ENCODE data around the gene ADD2.

The ADD2 gene

DNA sequence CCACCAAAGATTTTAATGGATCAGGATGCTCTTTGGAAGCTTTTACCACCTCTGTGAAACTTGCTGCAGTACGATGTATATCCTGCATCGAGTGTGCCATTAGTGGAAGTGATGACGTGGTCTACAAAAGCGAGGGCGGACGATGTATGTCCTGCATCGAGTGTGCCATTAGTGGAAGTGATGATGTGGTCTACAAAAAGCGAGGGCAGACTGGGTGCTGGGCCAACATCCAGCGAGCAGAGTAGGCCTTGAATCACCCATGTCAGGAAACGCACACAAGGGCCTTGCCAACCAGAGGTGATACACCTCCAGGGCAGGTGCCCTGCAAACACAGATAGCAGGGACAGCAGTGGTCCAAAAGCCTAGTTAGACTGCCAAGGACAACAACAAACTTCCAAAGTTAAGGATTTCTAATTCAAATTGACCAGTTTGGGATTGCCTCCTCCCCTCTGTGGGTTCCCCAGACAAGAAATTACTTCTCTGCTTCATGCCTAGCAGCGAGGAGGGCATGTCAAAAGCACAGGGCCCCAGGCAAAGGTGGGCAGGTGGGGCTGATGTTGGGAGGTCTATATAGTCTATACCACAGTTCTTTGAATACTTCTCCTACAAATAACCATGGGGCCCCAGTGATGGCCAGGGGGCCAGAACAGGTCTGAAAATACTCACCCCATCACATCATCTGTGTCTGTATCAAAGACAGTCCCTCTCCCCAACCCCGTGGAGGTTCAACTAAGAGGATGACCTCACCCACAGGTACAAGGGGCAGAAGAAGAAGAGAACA, 70.2 kb downstream of the ADD2 start:
- no peak for DNase-seq

- no peak for DNase-seq
These were observed 71.9 kb downstream of the ADD2 start for GRCh38 chr2:70696142-70696541.

GRCh38 chr2:70692256-70692655, 75.7 kb downstream of the ADD2 start:
- no peak for DNase-seq

GRCh38 chr2:70691497-70692140, 76.4 kb downstream of the ADD2 start:
- no peak for DNase-seq

GRCh38 chr2:70690846-70691245, 77.2 kb downstream of the ADD2 start:
- no peak for DNase-seq

- no peak for DNase-seq
These were observed 79.6 kb downstream of the ADD2 start for GRCh38 chr2:70688427-70688826.

GRCh38 chr2:70687461-70687795, 80.6 kb downstream of the ADD2 start:
- DNase-seq = no peak

DNA sequence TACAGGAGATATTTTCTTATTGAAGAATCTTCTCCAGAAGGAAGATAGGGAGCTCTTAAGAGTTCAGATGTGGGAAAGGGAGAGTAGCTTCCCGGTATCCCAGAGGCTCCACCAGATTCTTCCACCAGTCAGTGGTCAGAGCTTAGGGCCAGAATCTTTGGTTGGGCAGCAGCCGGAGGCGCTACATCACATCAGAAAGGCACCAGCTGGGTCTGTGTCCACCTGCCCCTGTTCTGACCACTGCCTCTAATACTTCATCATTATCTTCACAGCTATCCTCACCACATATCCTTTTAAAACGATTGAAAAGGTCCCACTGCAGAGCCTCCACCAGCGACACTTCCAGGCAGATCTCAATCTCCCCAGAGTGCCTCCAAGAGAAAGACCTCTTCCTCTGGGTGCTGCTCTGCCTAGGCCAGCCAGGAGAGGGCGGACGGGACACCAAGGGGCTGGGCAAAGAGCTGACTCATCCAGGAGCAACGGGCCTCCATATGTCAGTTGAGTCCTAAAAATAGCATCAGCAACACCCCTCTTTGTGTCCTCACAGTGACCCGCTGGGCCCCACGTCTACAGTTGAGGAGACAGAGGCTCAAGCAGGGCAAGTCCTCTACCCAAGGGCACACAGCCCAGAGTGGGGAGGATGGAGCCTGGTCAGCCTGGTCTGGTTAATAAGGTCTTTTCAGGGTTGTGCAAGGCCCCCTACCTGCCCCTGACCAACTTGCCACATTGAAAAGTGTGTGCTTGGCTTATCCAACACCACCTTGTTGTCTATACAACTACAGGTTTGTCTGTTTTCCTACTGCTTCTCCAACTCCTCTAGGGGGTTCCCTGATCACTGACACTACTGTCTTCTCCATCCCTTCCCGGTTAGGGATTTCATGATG, 81.2 kb downstream of the ADD2 start:
- DNase-seq = peak; percentile 48

DNA sequence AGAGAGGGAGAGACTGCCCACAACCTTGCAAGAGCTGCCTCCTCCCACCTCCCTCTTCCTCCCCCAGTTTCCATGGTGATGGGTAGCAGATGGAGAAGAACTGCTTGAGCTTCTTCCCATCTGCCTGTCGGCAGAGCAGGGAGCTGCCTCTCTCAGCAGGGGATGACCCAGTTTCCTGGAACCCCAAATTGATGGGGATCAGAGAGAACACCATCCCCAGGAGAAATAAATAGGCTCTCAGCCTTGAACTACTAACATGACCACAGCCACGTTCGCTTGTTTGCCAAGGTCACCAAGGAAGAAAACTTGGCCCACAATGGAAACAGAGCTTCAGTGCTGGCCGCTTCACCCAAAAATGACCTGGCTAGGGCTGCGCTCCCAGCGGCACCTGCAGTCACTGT, 82.2 kb downstream of the ADD2 start:
- no peak for DNase-seq

- no peak for DNase-seq
These were observed 83.0 kb downstream of the ADD2 start for GRCh38 chr2:70684846-70685622.

DNA sequence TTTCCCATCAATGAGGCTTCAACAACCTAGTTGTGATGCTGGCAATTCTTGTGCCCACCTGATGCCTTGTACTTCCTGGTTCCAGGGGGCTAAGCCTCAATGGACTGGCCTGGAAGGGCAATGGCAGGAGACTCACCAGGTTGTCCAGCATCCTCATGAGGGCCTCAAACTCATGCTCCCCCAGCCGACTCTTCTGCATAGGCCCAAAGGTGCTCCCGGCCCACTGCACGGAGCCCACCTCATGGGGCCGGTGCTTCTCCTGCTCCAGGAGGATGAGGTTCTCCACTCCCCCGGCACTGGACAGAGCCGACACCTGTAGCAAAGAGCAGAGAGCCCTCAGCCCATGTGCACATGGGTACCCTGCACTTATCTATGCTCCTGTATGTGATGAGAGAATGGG, 84.5 kb downstream of the ADD2 start:
- DNase-seq = no peak

- DNase-seq = no peak
These were observed 87.3 kb downstream of the ADD2 start for GRCh38 chr2:70680735-70681134.

DNA sequence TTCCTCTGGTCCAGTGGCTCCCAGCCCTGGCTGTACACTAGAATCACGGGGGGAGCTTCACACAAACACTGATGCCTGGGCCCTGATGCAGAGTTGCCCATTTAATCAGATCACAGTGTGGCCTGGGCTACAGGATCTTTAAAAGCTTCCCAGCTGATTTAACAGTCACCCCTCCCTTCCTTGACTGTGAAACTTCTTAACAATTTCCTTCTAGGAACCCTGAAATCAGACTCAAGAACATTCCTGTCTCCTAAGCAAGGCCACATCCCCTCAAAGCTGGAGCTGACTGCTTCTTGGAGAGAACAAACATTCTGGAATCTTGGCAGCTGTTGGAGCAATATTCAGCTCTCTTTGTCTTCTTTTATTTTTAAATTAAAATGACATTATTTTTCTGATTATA, 88.7 kb downstream of the ADD2 start:
- no peak for DNase-seq

DNA sequence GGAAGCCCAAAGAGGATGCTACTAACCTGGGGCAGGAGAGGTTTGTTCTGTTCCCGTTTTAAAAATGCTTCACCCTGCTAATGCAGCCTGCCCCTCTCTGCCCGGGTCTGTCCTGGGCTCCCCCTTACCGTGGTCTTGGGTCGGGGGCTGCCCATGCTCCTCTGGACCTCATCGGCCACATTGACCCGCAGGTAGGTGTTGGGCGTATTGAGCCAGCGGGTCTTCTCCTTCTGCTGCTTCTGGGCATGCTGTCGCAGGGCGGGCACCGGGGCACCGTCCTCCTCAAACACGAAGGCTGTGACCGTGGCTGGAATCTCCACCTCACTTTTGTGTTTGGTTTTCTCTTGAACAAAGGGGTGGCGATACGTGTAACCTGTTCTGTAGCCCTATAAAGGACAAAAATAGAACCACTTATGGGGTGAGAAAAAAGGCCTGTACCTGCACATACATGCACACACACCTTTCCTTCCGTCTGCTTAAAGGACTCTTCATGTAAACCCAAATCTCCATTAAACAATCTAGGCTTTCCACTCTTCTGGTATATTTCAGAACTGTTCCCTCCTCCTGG, 89.3 kb downstream of the ADD2 start:
- no peak for DNase-seq

DNA sequence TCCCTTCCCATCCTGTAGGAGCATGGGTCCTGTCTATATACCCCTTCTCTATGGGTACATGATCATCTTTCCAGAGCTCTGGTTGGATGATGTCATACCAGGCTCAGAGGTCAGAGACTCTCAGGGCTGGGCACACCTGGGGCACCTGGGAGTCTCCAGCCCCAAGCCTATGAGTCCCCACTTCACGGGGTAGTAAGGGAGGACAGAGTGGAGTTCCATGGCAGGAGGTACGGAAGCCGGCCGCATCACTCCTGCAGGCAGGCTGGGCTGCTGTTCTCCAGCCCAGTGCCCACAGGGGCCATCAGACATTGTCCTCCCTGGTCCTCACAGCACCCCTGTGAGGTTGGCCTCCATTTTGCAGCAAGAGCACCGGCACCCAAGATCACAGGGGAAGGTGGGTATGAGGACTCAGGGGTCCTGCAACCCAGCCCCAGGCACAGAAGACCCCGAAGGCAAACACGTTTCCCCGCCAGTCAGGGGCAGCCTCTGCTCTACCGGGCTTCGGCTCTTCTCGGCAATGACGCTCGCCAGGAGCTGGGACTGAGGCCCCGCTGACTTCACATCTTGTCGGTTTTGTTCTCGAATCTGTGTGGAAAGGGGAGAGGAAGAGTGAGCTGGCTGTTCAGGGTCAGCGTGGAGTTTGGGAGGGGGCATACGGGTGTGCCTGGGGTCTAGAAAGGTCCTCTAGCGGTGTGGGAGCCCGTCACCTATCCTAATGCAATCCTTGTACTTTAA, 91.5 kb downstream of the ADD2 start:
- DNase-seq = no peak

GRCh38 chr2:70675862-70676261, 92.1 kb downstream of the ADD2 start:
- no peak for DNase-seq

DNA sequence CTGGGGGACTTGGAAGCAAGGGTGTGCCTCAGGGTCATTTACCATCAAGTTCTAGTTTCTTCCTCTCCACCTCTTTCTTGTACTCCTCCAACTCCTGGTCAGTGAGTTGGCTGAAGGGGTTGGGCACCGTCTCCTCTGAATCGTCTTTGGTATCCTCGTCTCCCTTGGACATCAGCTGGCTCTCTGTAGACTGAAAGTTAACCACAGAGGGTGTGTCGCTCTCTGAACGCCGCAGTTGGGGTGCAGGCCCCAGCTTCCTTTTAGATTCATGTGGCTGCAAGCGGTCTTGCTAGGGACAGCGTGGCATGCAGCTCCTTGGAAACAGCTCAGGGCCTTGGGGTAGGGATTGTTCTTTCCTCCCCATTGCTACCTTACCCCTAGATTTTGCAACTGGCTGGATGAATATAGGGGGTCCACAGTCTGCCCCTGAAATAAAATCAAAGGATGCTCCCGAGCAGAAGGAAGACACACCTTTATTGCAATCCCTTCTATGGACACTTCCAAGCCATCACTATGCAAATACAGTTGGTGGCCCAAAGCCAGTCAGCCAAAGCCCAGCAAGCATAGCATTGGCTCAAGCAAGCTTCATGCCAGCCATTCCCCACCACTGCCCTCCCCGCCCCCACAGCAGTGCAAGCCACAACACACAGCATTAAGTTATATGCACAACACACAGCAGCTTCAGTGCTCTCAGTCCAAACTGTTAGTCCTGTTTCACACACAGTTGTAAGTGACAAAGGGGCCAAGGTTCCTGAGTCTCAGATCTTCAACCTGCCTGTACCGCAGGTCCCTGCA, 93.2 kb downstream of the ADD2 start:
- DNase-seq = no peak

DNA sequence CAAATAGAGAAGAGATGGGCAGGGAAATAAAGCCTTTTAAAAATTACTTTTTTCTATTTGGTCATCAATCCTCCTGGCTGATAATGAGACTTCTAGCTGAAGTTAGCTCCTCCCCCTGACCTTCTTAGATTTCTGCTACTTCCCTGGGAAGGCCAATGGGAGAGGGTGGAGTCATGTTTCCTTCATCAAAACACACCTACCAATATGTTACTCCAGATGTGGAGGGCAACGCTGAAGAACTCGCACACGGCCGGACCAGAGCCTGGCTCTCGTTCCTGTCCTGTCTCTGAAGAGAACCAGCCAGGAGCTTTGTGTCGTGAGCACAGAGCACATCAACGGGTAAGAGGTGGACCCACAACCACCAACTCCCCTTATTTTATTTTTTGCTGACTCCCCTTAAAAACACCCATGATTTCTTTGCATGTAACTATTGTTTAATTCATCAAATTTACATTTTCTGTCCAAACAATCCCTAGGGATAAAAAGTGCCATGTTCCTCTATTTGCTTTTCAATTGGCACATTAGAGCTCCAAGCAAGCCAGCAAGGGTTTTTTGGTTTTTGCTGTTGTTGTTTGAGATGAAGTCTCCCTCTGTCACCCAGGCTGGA, 94.9 kb downstream of the ADD2 start:
- DNase-seq = no peak

- no peak for DNase-seq
These were observed 96.8 kb downstream of the ADD2 start for GRCh38 chr2:70671092-70671675.

GRCh38 chr2:70670626-70671025, 97.4 kb downstream of the ADD2 start:
- DNase-seq = no peak
